Parathyroid adenoma (tissue), 2 donors: Measurements from ENCODE around the gene MSX1.

Experiments used
- H2AFZ ChIP-seq: fragments of 300-600 bp; sonication (generic); one replicate; pipeline ENCODE4 v1.7.0; 2017; ENCODE audit warnings: antibody characterized with exemption, mild to moderate bottlenecking
- H3K27ac ChIP-seq: fragments of 300-600 bp; sonication (generic); one replicate; pipeline ENCODE4 v1.7.0; 2017
- H3K27me3 ChIP-seq: fragments of 300-600 bp; sonication (generic); one replicate; pipeline ENCODE4 v1.7.0; 2017; ENCODE audit warnings: low read length; ENCODE audit not compliant: control insufficient read depth, insufficient read depth
- H3K36me3 ChIP-seq: fragments of 300-600 bp; sonication (generic); one replicate; pipeline ENCODE4 v1.7.0; 2017; ENCODE audit warnings: low read length; ENCODE audit not compliant: control insufficient read depth, insufficient read depth
- H3K4me1 ChIP-seq: fragments of 300-600 bp; sonication (generic); one replicate; pipeline ENCODE4 v1.7.0; 2017; ENCODE audit warnings: control low read depth
- H3K4me2 ChIP-seq: fragments of 300-600 bp; sonication (generic); one replicate; pipeline ENCODE4 v1.7.0; 2017; ENCODE audit warnings: low read length
- H3K4me3 ChIP-seq: fragments of 300-600 bp; sonication (generic); one replicate; pipeline ENCODE4 v1.7.0; 2017; ENCODE audit warnings: low read depth, low read length
- H3K79me2 ChIP-seq: fragments of 300-600 bp; sonication (generic); one replicate; pipeline ENCODE4 v1.7.0; 2017; ENCODE audit warnings: control low read depth
- H3K9ac ChIP-seq: fragments of 300-600 bp; sonication (generic); one replicate; pipeline ENCODE4 v1.7.0; 2017; ENCODE audit warnings: mild to moderate bottlenecking
- H3K9me3 ChIP-seq: fragments of 300-600 bp; sonication (generic); one replicate; pipeline ENCODE4 v1.7.0; 2017; ENCODE audit warnings: low read length; ENCODE audit not compliant: control insufficient read depth
- CTCF ChIP-seq: fragments of 300-600 bp; sonication (generic); IDR thresholded peaks from one replicate; pipeline ENCODE4 v1.7.0; 2017; ENCODE audit warnings: antibody characterized with exemption, mild to moderate bottlenecking
- donor health status: primary hyperparathyroidism.

Gene MSX1

GRCh38 chr4:4899202-4899925, 39.9 kb downstream of the MSX1 start:
- Histone ChIP-seq H3K27me3 (no peaks in the 10 kb centered on the region), H3K9ac (no peak overlapping the region), H3K36me3 (no peaks in the 10 kb centered on the region), H2AFZ (no peak overlapping the region), H3K27ac (no peak overlapping the region), H3K4me2 (no peak overlapping the region), H3K4me1 (no peaks in the 10 kb centered on the region), H3K4me3 (no peak overlapping the region), H3K79me2 (no peaks in the 10 kb centered on the region), H3K9me3 (no peaks in the 10 kb centered on the region)
- no peak for TF ChIP-seq CTCF

GRCh38 chr4:4901877-4902276, 42.4 kb downstream of the MSX1 start:
- Histone ChIP-seq H3K9ac (no peak overlapping the region), H3K27ac (no peak overlapping the region), H3K79me2 (no peaks in the 10 kb centered on the region), H3K27me3 (no peaks in the 10 kb centered on the region), H3K36me3 (no peaks in the 10 kb centered on the region), H3K4me3 (no peak overlapping the region), H3K4me2 (no peak overlapping the region), H2AFZ (no peak overlapping the region), H3K9me3 (no peaks in the 10 kb centered on the region), H3K4me1 (no peaks in the 10 kb centered on the region)
- TF ChIP-seq CTCF = no peak

- no peaks in the 10 kb centered on the region for H3K4me1 ChIP-seq
- no peak overlapping the region for H3K9ac ChIP-seq
- no peak overlapping the region for H3K4me3 ChIP-seq
- no peaks in the 10 kb centered on the region for H3K27me3 ChIP-seq
- no peaks in the 10 kb centered on the region for H3K36me3 ChIP-seq
- H3K4me2 ChIP-seq = no peak overlapping the region
- no peaks in the 10 kb centered on the region for H3K9me3 ChIP-seq
- no peaks in the 10 kb centered on the region for H3K79me2 ChIP-seq
- H2AFZ ChIP-seq = no peak overlapping the region
- H3K27ac ChIP-seq = no peak overlapping the region
- TF ChIP-seq CTCF = no peak
Observed at GRCh38 chr4:4912155-4912554, 52.7 kb downstream of the MSX1 start.

- Histone ChIP-seq H3K4me1 (no peaks in the 10 kb centered on the region), H3K9me3 (no peaks in the 10 kb centered on the region), H3K27ac (no peak overlapping the region), H3K4me3 (no peak overlapping the region), H3K9ac (no peak overlapping the region), H3K36me3 (no peaks in the 10 kb centered on the region), H2AFZ (no peak overlapping the region), H3K79me2 (no peaks in the 10 kb centered on the region), H3K27me3 (no peaks in the 10 kb centered on the region), H3K4me2 (no peak overlapping the region)
- TF ChIP-seq CTCF = no peak
Observed at GRCh38 chr4:4913147-4913561, 53.7 kb downstream of the MSX1 start.
